Smooth muscle cell (in vitro differentiated cells): ENCODE measurements around the gene CRELD1. TPM values are rescaled to one million over a fixed set of nuclear protein-coding genes. Genes with fewer than 3 reads are reported as not detected.

Source experiments
- DNase-seq: peaks from one replicate; lab custom pipeline; 2025; ENCODE audit not compliant: unreplicated experiment; lab: John Stamatoyannopoulos, UW
- H2AFZ ChIP-seq: fragments of 200-600 bp; sonication (generic); 2 replicates; pipeline ENCODE4 v1.6.0; 2016; ENCODE audit warnings: antibody characterized with exemption, low read depth, mild to moderate bottlenecking
- H3F3A ChIP-seq: fragments of 200-600 bp; sonication (generic); 2 replicates; pipeline ENCODE4 v1.6.0; 2017; ENCODE audit warnings: antibody characterized with exemption, low read depth
- H3K27ac ChIP-seq: fragments of 200-600 bp; sonication (generic); 2 replicates; pipeline ENCODE4 v1.5.1; 2016; ENCODE audit warnings: low read depth, mild to moderate bottlenecking
- H3K27me3 ChIP-seq: fragments of 200-600 bp; sonication (generic); 2 replicates; pipeline ENCODE4 v1.6.1; 2016; ENCODE audit warnings: low read depth, mild to moderate bottlenecking
- H3K36me3 ChIP-seq: fragments of 200-600 bp; sonication (generic); 2 replicates; pipeline ENCODE4 v1.5.1; 2016; ENCODE audit warnings: low read depth
- H3K4me1 ChIP-seq: fragments of 200-600 bp; sonication (generic); 2 replicates; pipeline ENCODE4 v1.5.1; 2016; ENCODE audit warnings: low read depth
- H3K4me2 ChIP-seq: fragments of 200-600 bp; sonication (generic); 2 replicates; pipeline ENCODE4 v1.6.0; 2016; ENCODE audit warnings: mild to moderate bottlenecking
- H3K4me3 ChIP-seq: fragments of 200-600 bp; sonication (generic); 2 replicates; pipeline ENCODE4 v1.5.1; 2016; ENCODE audit warnings: mild to moderate bottlenecking
- H3K79me2 ChIP-seq: fragments of 200-600 bp; sonication (generic); 2 replicates; pipeline ENCODE4 v1.6.0; 2016; ENCODE audit warnings: low read depth, mild to moderate bottlenecking
- H3K9ac ChIP-seq: fragments of 200-600 bp; sonication (generic); 2 replicates; pipeline ENCODE4 v1.6.0; 2016; ENCODE audit warnings: low read depth
- H3K9me3 ChIP-seq: fragments of 200-600 bp; sonication (generic); replicated peaks from 2 replicates; pipeline ENCODE4 v1.5.1; 2016; ENCODE audit warnings: low read depth
- H4K20me1 ChIP-seq: fragments of 200-600 bp; sonication (generic); 2 replicates; pipeline ENCODE4 v1.6.0; 2016; ENCODE audit warnings: low read depth
- WGBS: methylation state at CpG from one replicate; pipeline ENCODE4 v1.1.7; 2016; ENCODE audit warnings: low lambda C conversion rate; 5-methylcytosine and 5-hydroxymethylcytosine counted together
- polyA plus RNA-seq: library from polyadenylated mRNA; unstranded; fragments of >200 nt; fragmentation: Nextera tagmentation; extraction: Ambion mirVana; gene quantifications from 2 replicates; pipeline ENCODE4 v1.2.1, GENCODE V29; 2016
- total RNA-seq: library from RNA; depleted of rRNA; stranded (reverse); fragments of >200 nt; gene quantifications from 2 replicates; pipeline ENCODE4 v1.2.3, GENCODE V29; 2014
- TF ChIP-seq, protein P1 (sequence below): fragments of 200-600 bp; sonication (generic); IDR thresholded peaks from 2 replicates; pipeline ENCODE4 v1.5.1; 2017; ENCODE audit warnings: borderline replicate concordance, mild to moderate bottlenecking, antibody characterized with exemption; ENCODE audit not compliant: insufficient read depth, poor library complexity, severe bottlenecking

Gene CRELD1
- total and polyA plus RNA-seq, 2 experiments from 2014 or later = 25.8 to 68.6 TPM

DNA sequence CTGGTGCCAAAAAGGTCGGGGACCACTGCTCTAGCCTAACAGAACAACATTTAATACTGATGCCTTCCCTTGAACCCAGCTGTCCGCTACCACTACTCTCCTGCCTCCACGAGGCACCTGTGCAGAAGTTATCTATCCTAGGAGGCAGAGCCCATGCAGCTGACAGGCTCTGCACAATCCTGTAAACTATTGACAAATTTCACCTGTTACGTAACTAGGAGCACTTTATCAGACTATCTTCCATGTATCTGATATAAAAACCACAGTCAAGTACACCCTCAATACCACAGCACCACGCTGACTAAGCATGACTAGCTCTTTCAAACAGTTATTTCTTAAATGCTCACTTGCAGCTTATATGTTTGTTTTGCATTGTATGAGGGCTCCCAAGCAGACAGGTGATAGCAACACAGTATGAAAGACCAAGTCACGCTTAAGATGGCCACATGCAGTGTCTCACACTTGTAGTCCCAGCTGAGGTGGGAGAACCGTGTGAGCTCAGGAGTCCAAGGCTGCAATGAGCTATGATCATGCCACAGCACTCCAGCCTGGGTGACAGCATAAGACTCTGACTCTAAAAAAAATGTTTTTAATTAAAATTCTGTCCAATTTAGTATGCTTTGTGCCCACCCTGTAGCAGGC, 21.2 kb upstream of the CRELD1 start:
- TF ChIP-seq, protein P1, sequence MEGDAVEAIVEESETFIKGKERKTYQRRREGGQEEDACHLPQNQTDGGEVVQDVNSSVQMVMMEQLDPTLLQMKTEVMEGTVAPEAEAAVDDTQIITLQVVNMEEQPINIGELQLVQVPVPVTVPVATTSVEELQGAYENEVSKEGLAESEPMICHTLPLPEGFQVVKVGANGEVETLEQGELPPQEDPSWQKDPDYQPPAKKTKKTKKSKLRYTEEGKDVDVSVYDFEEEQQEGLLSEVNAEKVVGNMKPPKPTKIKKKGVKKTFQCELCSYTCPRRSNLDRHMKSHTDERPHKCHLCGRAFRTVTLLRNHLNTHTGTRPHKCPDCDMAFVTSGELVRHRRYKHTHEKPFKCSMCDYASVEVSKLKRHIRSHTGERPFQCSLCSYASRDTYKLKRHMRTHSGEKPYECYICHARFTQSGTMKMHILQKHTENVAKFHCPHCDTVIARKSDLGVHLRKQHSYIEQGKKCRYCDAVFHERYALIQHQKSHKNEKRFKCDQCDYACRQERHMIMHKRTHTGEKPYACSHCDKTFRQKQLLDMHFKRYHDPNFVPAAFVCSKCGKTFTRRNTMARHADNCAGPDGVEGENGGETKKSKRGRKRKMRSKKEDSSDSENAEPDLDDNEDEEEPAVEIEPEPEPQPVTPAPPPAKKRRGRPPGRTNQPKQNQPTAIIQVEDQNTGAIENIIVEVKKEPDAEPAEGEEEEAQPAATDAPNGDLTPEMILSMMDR = no peak
- no peak overlapping the region for H3K4me3 ChIP-seq
- no peaks in the 10 kb centered on the region for H3K79me2 ChIP-seq
- H3K9ac ChIP-seq = no peak overlapping the region
- H3K27me3 ChIP-seq = no peaks in the 10 kb centered on the region
- no peaks in the 10 kb centered on the region for H4K20me1 ChIP-seq
- no peak overlapping the region for H2AFZ ChIP-seq
- no peak for DNase-seq
- H3K36me3 ChIP-seq = no peaks in the 10 kb centered on the region
- WGBS = 92% methylated on average over 7 of the region's 7 CpGs
- no peaks in the 10 kb centered on the region for H3F3A ChIP-seq
- H3K9me3 ChIP-seq = no peaks in the 10 kb centered on the region
- no peak overlapping the region for H3K4me2 ChIP-seq
- H3K4me1 ChIP-seq = peaks cover 16% of the 10 kb centered on the region
- H3K27ac ChIP-seq = no peak overlapping the region

DNA sequence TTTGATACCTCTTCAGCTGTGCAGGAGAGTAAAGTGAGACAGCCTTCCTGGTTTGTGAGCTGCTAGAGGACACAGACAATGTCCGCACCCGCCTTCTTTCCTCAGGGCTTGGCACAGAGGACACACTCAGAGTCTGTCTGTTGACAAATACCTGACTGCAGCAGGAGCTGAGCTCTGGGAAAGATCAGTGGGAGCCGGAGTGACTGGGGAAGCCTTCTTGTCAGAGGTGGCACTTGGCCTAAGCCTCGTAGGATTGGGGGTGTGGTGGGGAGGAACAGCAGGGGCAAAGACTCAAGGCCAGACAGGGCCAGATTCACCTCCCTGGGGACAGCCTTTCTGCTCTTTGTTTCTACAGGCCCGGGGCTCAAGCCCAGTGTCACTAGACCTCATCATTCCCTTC, 20.0 kb upstream of the CRELD1 start:
- H3K9me3 ChIP-seq = no peaks in the 10 kb centered on the region
- H3K9ac ChIP-seq = no peak overlapping the region
- H3K4me1 ChIP-seq = peaks cover 16% of the 10 kb centered on the region
- DNase-seq = no peak
- H3K4me2 ChIP-seq = no peak overlapping the region
- H3K36me3 ChIP-seq = no peaks in the 10 kb centered on the region
- no peak overlapping the region for H2AFZ ChIP-seq
- no peaks in the 10 kb centered on the region for H4K20me1 ChIP-seq
- H3F3A ChIP-seq = no peaks in the 10 kb centered on the region
- 95% methylated on average over 5 of the region's 5 CpGs for WGBS
- no peak overlapping the region for H3K4me3 ChIP-seq
- no peak overlapping the region for H3K27ac ChIP-seq
- TF ChIP-seq, protein P1 = no peak
- no peaks in the 10 kb centered on the region for H3K79me2 ChIP-seq
- H3K27me3 ChIP-seq = no peaks in the 10 kb centered on the region

DNA sequence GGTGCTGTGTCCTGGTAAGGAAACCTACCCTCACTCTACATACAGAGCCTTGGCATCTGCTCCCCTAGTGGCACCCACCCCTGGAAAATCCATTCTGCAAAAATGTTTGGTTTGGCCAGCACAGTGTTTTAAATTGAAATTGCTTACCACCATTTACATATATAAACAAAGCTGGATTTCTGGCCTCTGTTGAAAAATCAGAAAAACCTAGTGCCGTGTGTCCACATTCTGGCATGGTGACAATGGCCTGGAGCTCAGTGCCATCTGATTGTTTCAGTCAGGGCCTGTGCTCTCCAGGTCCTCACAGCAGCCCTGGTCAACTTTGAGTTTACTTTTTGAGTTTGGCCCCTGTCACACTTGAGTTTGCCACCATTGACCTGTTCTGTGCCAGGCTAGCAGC, 19.6 kb upstream of the CRELD1 start:
- TF ChIP-seq, protein P1 = no peak
- no peak overlapping the region for H3K27ac ChIP-seq

GRCh38 chr3:9914559-9915253, 18.9 kb upstream of the CRELD1 start:
- Histone ChIP-seq H3K4me1 (peaks cover 16% of the 10 kb centered on the region), H3K27ac (no peak overlapping the region), H2AFZ (no peak overlapping the region), H4K20me1 (no peaks in the 10 kb centered on the region), H3K36me3 (no peaks in the 10 kb centered on the region), H3K9me3 (no peaks in the 10 kb centered on the region), H3K4me2 (peak overlapping the region; percentile 91), H3K9ac (peak overlapping the region; percentile 31), H3K79me2 (no peaks in the 10 kb centered on the region), H3K27me3 (no peaks in the 10 kb centered on the region), H3F3A (no peaks in the 10 kb centered on the region), H3K4me3 (peak overlapping the region; percentile 62)
- no peak for DNase-seq
- TF ChIP-seq, protein P1 = no peak
- 42% methylated on average over 14 of the region's 15 CpGs for WGBS

More for the DNA sequence above, 19.6 kb upstream of the CRELD1 start:
- 88% methylated on average over 1 of the region's 1 CpG for WGBS
- Histone ChIP-seq H4K20me1 (no peaks in the 10 kb centered on the region), H3K79me2 (no peaks in the 10 kb centered on the region), H3K27me3 (no peaks in the 10 kb centered on the region), H3F3A (no peaks in the 10 kb centered on the region), H2AFZ (no peak overlapping the region), H3K4me3 (no peak overlapping the region), H3K9me3 (no peaks in the 10 kb centered on the region), H3K36me3 (no peaks in the 10 kb centered on the region), H3K4me1 (peaks cover 16% of the 10 kb centered on the region), H3K9ac (no peak overlapping the region), H3K4me2 (no peak overlapping the region)
- DNase-seq = no peak
